ENCODE measurements around the gene TDRD12.
"Not testable (repeated sequence)": the region's sequence is repeated elsewhere in the genome, so short reads cannot be mapped to it uniquely, and the experiment has no call there.

TDRD12 gene

GRCh38 chr19:32694316-32694715, 25.3 kb upstream of the TDRD12 start:
- not testable (repeated sequence) for DNase-seq

GRCh38 chr19:32694851-32695250, 24.7 kb upstream of the TDRD12 start:
- not testable (repeated sequence) for DNase-seq

GRCh38 chr19:32695506-32695905, 24.1 kb upstream of the TDRD12 start:
- DNase-seq, result not testable (repeated sequence)

GRCh38 chr19:32696771-32697170, 22.8 kb upstream of the TDRD12 start:
- not testable (repeated sequence) for DNase-seq

- not testable (repeated sequence) for DNase-seq
Observed at GRCh38 chr19:32700129-32700528, 19.4 kb upstream of the TDRD12 start.

- DNase-seq, result no peak
Observed at GRCh38 chr19:32702010-32702409, 17.6 kb upstream of the TDRD12 start.

GRCh38 chr19:32704006-32704405, 15.6 kb upstream of the TDRD12 start:
- not testable (repeated sequence) for DNase-seq

- peak; percentile 25 for DNase-seq
Observed at GRCh38 chr19:32708457-32708856, 11.1 kb upstream of the TDRD12 start.

GRCh38 chr19:32709032-32709431, 10.5 kb upstream of the TDRD12 start:
- DNase-seq, result no peak

- no peak for DNase-seq
Observed at GRCh38 chr19:32711747-32712146, 7.8 kb upstream of the TDRD12 start.

- not testable (repeated sequence) for DNase-seq
Observed at GRCh38 chr19:32716203-32716602, 3.4 kb upstream of the TDRD12 start.

GRCh38 chr19:32717496-32717895, 2.1 kb upstream of the TDRD12 start:
- no peak for DNase-seq

GRCh38 chr19:32718286-32718685, 1.3 kb upstream of the TDRD12 start:
- DNase-seq, result no peak

- DNase-seq, result no peak
Observed at GRCh38 chr19:32720216-32720935, 809 bp downstream of the TDRD12 start.

- no peak for DNase-seq
Observed at GRCh38 chr19:32720936-32721250, 1.3 kb downstream of the TDRD12 start.

GRCh38 chr19:32735936-32736335, 16.4 kb downstream of the TDRD12 start:
- no peak for DNase-seq

- no peak for DNase-seq
Observed at GRCh38 chr19:32743021-32743420, 23.5 kb downstream of the TDRD12 start.

- DNase-seq, result no peak
Observed at GRCh38 chr19:32743447-32743846, 23.9 kb downstream of the TDRD12 start.

- DNase-seq, result no peak
Observed at GRCh38 chr19:32744555-32745325, 25.2 kb downstream of the TDRD12 start.

GRCh38 chr19:32745594-32746251, 26.2 kb downstream of the TDRD12 start:
- peak; percentile 9 for DNase-seq

- peak; percentile 18 for DNase-seq
Observed at GRCh38 chr19:32746631-32747196, 27.1 kb downstream of the TDRD12 start.

- no peak for DNase-seq
Observed at GRCh38 chr19:32748497-32748896, 28.9 kb downstream of the TDRD12 start.

- no peak for DNase-seq
Observed at GRCh38 chr19:32748948-32749347, 29.4 kb downstream of the TDRD12 start.

GRCh38 chr19:32749361-32749760, 29.8 kb downstream of the TDRD12 start:
- DNase-seq, result no peak

Data from activated naive CD4-positive, alpha-beta T cell treated with Interleukin-2 at 50 U/mL for 16 hours (primary cell).